Peyer's patch (tissue), 4 donors: ENCODE measurements around the gene RAD51B.

Source experiments
- POLR2A ChIP-seq, 2 donors: fragments of 450-650 bp; IDR thresholded peaks; one replicate each; pipeline ENCODE4 v1.5.1; 2017; ENCODE audit warnings: antibody characterized with exemption in 2 of 2, mild to moderate bottlenecking in 2 of 2, moderate library complexity in 2 of 2
- TF ChIP-seq, protein P1 (sequence below), 6 experiments: fragments of 450-650 bp in 4 of 6; fragments of 200-600 bp in 2 of 6; sonication (generic) in 1 of 6; IDR thresholded peaks; one replicate each; pipeline ENCODE4 v1.5.1; 2017 to 2019; ENCODE audit warnings: antibody characterized with exemption in 6 of 6, mild to moderate bottlenecking in 3 of 6, moderate library complexity in 1 of 6

GRCh38 chr14:68772761-68773381 is 953.3 kb downstream of the RAD51B start:
- TF ChIP-seq POLR2A (IDR thresholded peaks at IDR 0.05) = no peak
- TF ChIP-seq, protein P1, sequence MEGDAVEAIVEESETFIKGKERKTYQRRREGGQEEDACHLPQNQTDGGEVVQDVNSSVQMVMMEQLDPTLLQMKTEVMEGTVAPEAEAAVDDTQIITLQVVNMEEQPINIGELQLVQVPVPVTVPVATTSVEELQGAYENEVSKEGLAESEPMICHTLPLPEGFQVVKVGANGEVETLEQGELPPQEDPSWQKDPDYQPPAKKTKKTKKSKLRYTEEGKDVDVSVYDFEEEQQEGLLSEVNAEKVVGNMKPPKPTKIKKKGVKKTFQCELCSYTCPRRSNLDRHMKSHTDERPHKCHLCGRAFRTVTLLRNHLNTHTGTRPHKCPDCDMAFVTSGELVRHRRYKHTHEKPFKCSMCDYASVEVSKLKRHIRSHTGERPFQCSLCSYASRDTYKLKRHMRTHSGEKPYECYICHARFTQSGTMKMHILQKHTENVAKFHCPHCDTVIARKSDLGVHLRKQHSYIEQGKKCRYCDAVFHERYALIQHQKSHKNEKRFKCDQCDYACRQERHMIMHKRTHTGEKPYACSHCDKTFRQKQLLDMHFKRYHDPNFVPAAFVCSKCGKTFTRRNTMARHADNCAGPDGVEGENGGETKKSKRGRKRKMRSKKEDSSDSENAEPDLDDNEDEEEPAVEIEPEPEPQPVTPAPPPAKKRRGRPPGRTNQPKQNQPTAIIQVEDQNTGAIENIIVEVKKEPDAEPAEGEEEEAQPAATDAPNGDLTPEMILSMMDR (IDR thresholded peaks at IDR 0.05) = no peak
